Loucy (cell line): ENCODE data around the gene KLHDC4.
"Not testable (repeated sequence)": the region's sequence is repeated elsewhere in the genome, so short reads cannot be mapped to it uniquely, and the experiment has no call there.

Experiments
- H2AFZ ChIP-seq: fragments of 200-600 bp; sonication (generic); 2 replicates; pipeline ENCODE4 v1.6.0; 2016; ENCODE audit warnings: antibody characterized with exemption, mild to moderate bottlenecking, low read length, moderate library complexity
- H3F3A ChIP-seq: fragments of 200-600 bp; 2 replicates; pipeline ENCODE4 v1.6.0; 2016; ENCODE audit warnings: antibody characterized with exemption, low read depth, mild to moderate bottlenecking
- H3K27me3 ChIP-seq: fragments of 200-600 bp; sonication (generic); 2 replicates; pipeline ENCODE4 v1.6.1; 2014; ENCODE audit warnings: low read length, mild to moderate bottlenecking; ENCODE audit not compliant: insufficient read depth, poor library complexity, severe bottlenecking
- H3K36me3 ChIP-seq: fragments of 200-600 bp; sonication (generic); 2 replicates; pipeline ENCODE4 v1.6.1; 2016; ENCODE audit warnings: low read length; ENCODE audit not compliant: insufficient read depth
- H3K4me1 ChIP-seq: fragments of 200-600 bp; sonication (generic); 2 replicates; pipeline ENCODE4 v1.5.1; 2014; ENCODE audit warnings: low read length, mild to moderate bottlenecking; ENCODE audit not compliant: insufficient read depth, poor library complexity, severe bottlenecking
- H3K4me2 ChIP-seq: fragments of 200-600 bp; sonication (generic); 2 replicates; pipeline ENCODE4 v1.6.0; 2014; ENCODE audit warnings: antibody characterized with exemption, low read length, low read depth, mild to moderate bottlenecking; ENCODE audit not compliant: poor library complexity, severe bottlenecking
- H3K4me3 ChIP-seq: fragments of 200-600 bp; sonication (generic); 2 replicates; pipeline ENCODE4 v1.5.1; 2014; ENCODE audit warnings: low read length, mild to moderate bottlenecking, mixed read lengths; ENCODE audit not compliant: poor library complexity, severe bottlenecking
- H3K79me2 ChIP-seq: fragments of 200-600 bp; sonication (generic); 2 replicates; pipeline ENCODE4 v1.6.1; 2014; ENCODE audit warnings: low read length; ENCODE audit not compliant: insufficient read depth
- H3K9ac ChIP-seq: fragments of 200-600 bp; sonication (generic); 2 replicates; pipeline ENCODE4 v1.6.0; 2014; ENCODE audit warnings: mild to moderate bottlenecking, low read depth, low read length, moderate library complexity; ENCODE audit not compliant: poor library complexity, severe bottlenecking
- H3K9me2 ChIP-seq: fragments of 200-600 bp; sonication (generic); replicated peaks from 2 replicates; pipeline ENCODE4 v1.6.1; 2016; ENCODE audit warnings: low read depth, low read length, mixed read lengths
- H3K9me3 ChIP-seq: fragments of 200-600 bp; sonication (generic); 2 replicates; pipeline ENCODE4 v1.6.1; 2014; ENCODE audit warnings: mild to moderate bottlenecking, antibody characterized with exemption, low read length, low read depth; ENCODE audit not compliant: insufficient read depth
- H4K20me1 ChIP-seq: fragments of 200-600 bp; sonication (generic); 2 replicates; pipeline ENCODE4 v1.6.0; 2014; ENCODE audit warnings: antibody characterized with exemption, low read length, mild to moderate bottlenecking; ENCODE audit not compliant: insufficient read depth, poor library complexity, severe bottlenecking
- CTCF ChIP-seq: fragments of 200-600 bp; sonication (generic); conservative IDR thresholded peaks from 2 replicates; pipeline ENCODE4 v1.5.1; 2014; ENCODE audit warnings: mild to moderate bottlenecking, antibody characterized with exemption, low read length
- EZH2phosphoT487 ChIP-seq: fragments of 200-600 bp; IDR thresholded peaks from 2 replicates; pipeline ENCODE4 v1.6.1; 2018; ENCODE audit warnings: antibody characterized with exemption, mild to moderate bottlenecking, moderate library complexity, borderline replicate concordance

The KLHDC4 gene

GRCh38 chr16:87765776-87766484, at the start of gene KLHDC4:
KLHDC4 (minus strand) TSS chr16:87765986; CDS start chr16:87765890, 96 bp downstream.
- Histone ChIP-seq H3K4me1 (peaks cover 4% of the 10 kb centered on the region), H3K9me2 (no peaks in the 10 kb centered on the region), H2AFZ (peak within 1 kb of the TSS; percentile 72), H3K79me2 (peaks cover 34% of the 10 kb centered on the region), H3K4me2 (peak within 1 kb of the TSS; percentile 90), H3K4me3 (peak within 1 kb of the TSS; percentile 86), H3K27me3 (no peaks in the 10 kb centered on the region), H3K9me3 (no peaks in the 10 kb centered on the region), H3K9ac (peak within 1 kb of the TSS; percentile 82), H3F3A (peaks cover 3% of the 10 kb centered on the region; the same call in 1 of the 2 replicates), H3K36me3 (no peaks in the 10 kb centered on the region), H4K20me1 (peaks cover 17% of the 10 kb centered on the region)
- TF ChIP-seq EZH2phosphoT487 (no peak), CTCF (no peak)

GRCh38 chr16:87815567-87815966, 49.8 kb upstream of the KLHDC4 start:
- Histone ChIP-seq H3K36me3 (no peaks in the 10 kb centered on the region), H3K9ac (no peak overlapping the region), H3K27me3 (no peaks in the 10 kb centered on the region), H3K4me3 (no peak overlapping the region), H2AFZ (no peak overlapping the region), H3F3A (no peaks in the 10 kb centered on the region), H3K79me2 (no peaks in the 10 kb centered on the region), H3K4me1 (peaks cover 5% of the 10 kb centered on the region), H3K4me2 (no peak overlapping the region), H4K20me1 (no peaks in the 10 kb centered on the region), H3K9me3 (no peaks in the 10 kb centered on the region), H3K9me2 (no peaks in the 10 kb centered on the region)
- TF ChIP-seq CTCF (no peak), EZH2phosphoT487 (no peak)

- no peaks in the 10 kb centered on the region for H3K79me2 ChIP-seq
- no peaks in the 10 kb centered on the region for H3F3A ChIP-seq
- H3K27me3 ChIP-seq: no peaks in the 10 kb centered on the region
- no peaks in the 10 kb centered on the region for H4K20me1 ChIP-seq
- H3K9me2 ChIP-seq: no peaks in the 10 kb centered on the region
- no peak overlapping the region for H2AFZ ChIP-seq
- H3K4me1 ChIP-seq: peaks cover 5% of the 10 kb centered on the region
- H3K4me2 ChIP-seq: no peak overlapping the region
- no peak overlapping the region for H3K4me3 ChIP-seq
- H3K36me3 ChIP-seq: no peaks in the 10 kb centered on the region
- no peaks in the 10 kb centered on the region for H3K9me3 ChIP-seq
- H3K9ac ChIP-seq: no peak overlapping the region
- no peak for TF ChIP-seq CTCF
Measured at GRCh38 chr16:87812200-87812656, 46.4 kb upstream of the KLHDC4 start.

- H3K4me2 ChIP-seq, H3K79me2 ChIP-seq, H3K9ac ChIP-seq, H3K36me3 ChIP-seq, H3K9me3 ChIP-seq, H4K20me1 ChIP-seq, H3K9me2 ChIP-seq, H2AFZ ChIP-seq, H3K4me3 ChIP-seq, H3K27me3 ChIP-seq, H3F3A ChIP-seq, H3K4me1 ChIP-seq: not testable (repeated sequence)
Measured at GRCh38 chr16:87811454-87811853, 45.7 kb upstream of the KLHDC4 start.
